DMS153 treated with DMSO at 0.1 percent for 48 hours (cell line): ENCODE measurements around the gene PSMC3.

Experiments
- DNase-seq: peaks from one replicate; lab custom pipeline; 2025; ENCODE audit not compliant: unreplicated experiment; lab: John Stamatoyannopoulos, UW

The PSMC3 gene

GRCh38 chr11:47395223-47396048, 30.8 kb downstream of the PSMC3 start:
- DNase-seq, result no peak

GRCh38 chr11:47394322-47395222, 31.7 kb downstream of the PSMC3 start:
- DNase-seq, result no peak

GRCh38 chr11:47394050-47394321, 32.3 kb downstream of the PSMC3 start:
- no peak for DNase-seq

GRCh38 chr11:47393163-47394049, 32.8 kb downstream of the PSMC3 start:
- DNase-seq, result no peak

DNA sequence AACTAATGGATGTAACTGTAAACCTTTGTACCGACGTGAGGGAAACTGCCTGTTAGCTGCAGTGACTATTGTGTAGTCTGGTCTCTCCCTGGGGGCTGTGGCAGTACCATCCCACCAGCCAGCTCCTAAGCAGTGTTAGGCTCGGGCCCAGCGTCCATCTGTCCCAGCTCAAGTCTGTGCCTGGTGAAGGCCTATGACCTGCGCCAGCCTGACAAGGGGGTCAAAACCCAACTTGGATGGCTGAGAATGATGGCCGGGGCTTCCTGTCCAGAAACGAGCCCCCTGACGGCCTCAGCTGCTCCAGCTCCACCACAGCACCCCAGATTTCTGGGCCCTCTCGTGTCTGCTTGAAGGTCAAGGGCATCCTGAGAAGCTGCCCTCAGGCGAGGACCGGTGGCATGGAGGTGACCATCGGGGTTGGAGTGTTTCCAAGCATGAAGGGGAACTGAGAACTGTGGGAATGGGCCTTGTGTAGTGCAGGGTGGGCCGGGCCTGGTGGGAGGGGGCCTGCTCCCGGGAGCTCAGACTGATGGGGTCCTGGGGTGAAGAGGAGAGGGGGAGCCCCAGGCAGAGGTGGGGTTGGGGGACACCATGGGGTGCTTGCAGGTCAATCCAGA, 33.6 kb downstream of the PSMC3 start:
- no peak for DNase-seq

DNA sequence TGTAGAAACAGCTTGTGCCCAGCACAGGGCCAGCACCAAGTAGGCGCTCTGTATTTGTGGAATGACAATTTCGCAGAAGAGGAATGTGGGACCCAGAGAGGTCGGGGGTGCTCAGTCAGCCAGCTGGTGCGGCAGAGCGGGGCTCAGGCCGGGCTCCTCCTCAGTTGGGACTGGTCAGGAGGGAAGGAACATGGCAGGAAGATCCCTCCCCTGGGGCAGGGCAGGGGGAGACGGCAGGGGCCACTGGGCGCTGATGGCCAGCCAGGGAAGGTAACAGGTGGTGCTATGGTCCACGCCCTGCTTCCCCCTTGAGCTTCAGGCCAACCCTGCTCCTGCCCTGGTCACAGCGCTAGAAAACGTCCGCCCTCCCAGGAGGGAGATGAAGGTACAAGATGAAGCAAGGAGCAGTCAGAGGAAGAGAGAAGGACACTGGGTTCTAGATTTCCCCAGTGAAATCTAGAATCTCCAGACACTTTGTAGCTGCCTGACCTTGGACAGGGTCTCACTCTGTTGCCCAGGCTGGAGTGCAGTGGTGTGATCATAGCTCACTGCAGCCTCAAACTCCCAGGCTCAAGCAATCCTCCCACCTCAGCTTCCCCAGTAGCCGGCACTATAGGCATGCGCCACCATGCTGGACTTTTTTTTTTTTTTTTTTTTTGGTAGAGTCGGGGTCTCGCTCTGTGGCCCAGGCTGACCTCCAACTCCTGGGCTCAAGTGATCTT, 34.4 kb downstream of the PSMC3 start:
- DNase-seq, result no peak

DNA sequence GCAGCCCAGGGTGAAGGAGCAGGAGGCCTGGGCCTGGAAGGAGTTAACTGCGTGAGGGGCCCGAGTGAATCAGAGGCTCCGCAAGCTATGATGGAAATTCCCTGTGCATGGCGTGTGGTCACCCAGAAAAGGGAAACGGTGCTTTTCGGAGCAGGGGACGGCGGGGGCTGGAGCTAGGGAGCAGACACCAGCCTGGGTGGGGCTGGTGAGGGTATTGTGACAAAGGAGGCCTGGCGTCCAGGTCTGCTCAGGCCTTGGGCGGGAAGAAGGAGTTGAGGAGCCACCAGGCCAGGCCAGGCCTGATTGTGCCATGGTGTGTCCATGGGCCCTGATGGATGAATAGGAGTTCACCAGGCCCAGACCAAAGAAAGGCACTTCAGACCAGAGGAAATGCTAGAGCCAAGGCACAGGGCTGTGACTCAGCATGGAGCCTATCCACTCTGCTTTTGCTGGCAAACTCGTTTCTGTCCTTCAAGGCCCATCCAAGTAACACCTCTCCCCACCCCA, 35.1 kb downstream of the PSMC3 start:
- DNase-seq, result no peak

- no peak for DNase-seq
These were observed 35.8 kb downstream of the PSMC3 start for GRCh38 chr11:47390422-47390760.

DNA sequence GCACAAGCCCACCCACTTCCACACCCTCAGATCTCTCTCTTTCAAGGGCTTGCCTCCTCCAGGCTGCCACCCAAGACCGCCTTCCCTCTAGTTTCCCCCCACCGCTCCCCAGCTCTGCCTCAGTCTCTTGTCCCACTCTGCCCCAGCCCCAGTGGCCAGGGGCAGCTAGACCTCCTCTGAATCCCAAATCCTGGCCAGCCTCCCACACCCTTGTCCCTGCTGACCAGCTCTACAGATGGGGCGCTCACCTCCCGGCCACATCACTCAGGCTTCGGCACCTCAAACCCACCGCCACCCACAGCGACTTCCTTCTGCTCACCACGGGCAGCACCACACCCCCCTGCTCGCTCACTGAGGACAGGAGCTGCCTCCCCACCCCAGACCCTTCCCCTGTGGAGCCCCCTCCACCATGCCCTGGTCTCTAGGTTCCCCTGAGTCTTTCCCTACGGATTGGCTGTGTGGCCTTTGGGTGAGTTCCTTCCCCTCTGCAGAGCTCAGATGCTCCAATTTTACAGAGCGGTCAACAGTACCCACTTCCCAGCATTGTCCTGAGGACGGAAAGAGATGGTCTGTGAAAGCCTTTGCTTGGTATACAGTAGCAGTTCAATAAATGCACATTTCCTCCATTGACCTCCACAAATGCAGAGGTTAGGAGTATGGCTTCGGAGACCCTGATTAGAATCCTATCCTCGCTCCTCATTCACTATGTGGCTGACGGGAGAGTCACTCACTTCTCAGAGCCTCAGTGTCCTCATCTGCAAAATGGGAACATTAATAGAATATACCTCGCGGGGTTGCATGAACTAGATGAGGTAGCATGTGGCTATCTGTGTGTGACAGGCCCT, 36.4 kb downstream of the PSMC3 start:
- DNase-seq, result no peak

GRCh38 chr11:47388697-47389576, 37.3 kb downstream of the PSMC3 start:
- no peak for DNase-seq

DNA sequence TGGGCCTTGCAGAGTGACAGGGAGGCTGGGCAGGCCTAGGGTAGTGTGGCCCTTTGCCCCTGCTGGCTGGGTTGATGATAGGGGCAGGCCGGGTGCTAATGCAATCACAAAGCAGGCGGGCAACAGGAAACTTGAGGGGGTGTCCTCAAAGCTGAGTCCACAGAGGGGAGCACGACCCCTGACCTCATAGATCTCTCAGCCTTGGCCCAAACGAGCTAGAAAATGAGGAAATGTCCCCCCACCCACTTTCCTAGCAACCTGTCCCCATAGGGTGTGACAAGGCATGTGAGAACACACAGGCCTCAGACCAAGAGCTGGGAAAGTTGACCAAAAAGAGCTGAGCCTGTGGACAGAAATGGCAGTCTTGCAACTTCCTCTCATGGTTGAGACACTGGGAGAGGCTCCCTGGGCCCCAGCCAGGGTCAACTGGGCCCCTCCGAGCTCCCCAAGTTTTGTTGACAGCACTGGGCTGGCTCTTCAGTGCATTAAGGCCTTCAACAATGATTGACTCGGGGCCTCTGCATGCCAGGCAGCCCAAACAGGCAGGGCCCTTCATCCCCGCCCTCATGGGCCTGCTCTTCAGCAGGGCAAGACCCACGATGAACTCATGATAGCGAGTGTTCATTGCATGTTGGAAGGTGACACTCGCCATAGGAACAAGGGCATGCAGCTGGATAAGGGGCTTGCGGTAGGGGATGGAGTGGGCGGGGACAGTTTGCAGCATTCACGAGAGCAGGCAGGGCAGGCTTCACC, 38.1 kb downstream of the PSMC3 start:
- DNase-seq, result no peak

- no peak for DNase-seq
These were observed 41.7 kb downstream of the PSMC3 start for GRCh38 chr11:47384498-47384897.

DNA sequence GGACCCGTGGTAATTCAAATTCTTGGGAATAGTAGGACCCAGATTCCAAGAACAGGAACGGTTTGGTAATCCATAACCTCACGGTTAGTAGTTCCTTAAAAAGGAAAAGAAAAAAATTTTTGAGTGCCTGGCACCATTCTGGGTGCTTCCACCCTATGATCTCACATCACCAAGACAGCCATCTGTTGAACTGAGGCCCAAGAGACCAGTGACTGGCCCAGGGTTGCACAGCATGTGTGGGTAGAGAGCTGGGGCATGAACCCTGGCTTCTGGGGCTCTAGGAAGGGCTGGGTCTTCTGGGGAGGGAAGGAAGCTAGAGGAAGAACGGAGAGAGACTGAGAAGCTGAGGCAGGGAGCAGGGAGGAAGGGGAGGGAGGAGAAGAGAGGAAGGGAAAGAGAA, 43.2 kb downstream of the PSMC3 start:
- no peak for DNase-seq

GRCh38 chr11:47380078-47380477, 46.2 kb downstream of the PSMC3 start:
- no peak for DNase-seq

GRCh38 chr11:47379317-47379716, 46.9 kb downstream of the PSMC3 start:
- DNase-seq, result no peak

DNA sequence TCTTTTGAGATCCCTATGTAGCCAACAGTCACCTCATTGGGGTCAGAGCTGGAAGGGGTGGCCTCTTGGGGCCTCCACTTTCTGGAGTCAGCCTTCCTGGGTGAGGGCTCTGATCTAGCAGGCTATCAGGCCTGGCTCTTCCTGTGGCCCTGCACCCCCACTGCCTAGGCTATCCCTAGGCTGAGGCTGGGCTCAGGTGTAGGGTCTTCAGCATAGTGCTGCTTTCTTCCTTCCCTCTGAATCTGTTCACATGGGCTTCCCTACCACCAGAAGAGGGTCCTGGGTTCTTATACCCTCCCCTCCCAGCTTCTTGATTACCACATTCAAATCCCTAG, 47.4 kb downstream of the PSMC3 start:
- DNase-seq, result no peak

DNA sequence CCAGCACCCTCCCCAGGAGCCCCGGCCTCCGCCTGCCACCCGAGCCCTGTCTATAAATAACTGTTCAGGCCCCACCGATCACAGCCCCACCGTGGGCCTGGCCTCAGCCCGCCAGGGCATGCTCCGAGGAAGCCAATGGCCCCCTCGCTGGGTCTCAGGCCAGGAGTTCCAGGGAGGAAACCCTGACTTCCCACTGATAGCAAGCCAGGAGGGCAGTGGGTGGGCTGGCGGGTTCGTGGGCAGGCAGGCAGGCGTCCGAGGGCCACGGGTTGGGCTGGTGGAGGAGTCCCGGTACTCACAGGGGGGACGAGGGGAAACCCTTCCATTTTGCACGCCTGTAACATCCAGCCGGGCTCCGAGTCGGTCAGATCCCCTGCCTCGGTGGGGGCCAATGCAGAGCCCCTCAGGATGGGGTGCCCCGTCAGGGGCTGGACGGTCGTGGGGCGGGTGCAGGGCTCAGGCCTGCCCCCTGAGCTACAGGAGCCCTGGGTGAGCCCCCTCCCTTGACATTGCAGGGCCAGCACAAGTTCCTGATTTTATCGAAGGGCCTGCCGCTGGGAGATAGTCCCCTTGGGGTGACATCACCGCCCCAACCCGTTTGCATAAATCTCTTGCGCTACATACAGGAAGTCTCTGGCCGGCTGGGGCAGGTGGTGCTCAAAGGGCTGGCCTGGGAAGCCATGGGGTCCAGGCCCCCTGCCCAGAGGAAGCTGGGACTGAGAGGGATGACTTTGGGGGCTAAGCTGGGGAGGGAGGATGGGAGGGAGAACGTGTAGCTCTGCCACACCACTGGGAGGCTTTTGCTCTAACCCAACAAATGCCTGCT, 48.0 kb downstream of the PSMC3 start, which contains the start of gene SPI1:
TSS of gene SPI1 (minus strand) at position 538 of the 826 bp plus-strand sequence. CDS start at position 344, 194 bp downstream.
- no peak for DNase-seq
